Vagina (tissue), 2 donors: Measurements from ENCODE around the gene CD4. TPM values are rescaled to one million over a fixed set of nuclear protein-coding genes. Genes with fewer than 3 reads are reported as not detected.
A peak's percentile ranks its signal among the peaks of the same experiment; 100 is the strongest.

Source experiments
- DNase-seq, 2 donors: peaks; one replicate each; pipeline ENCODE4 v3.0.0-alpha.2; 2017; ENCODE audit errors: extremely low spot score in 2 of 2
- H3K27ac ChIP-seq: fragments of 200-600 bp; sonication (generic); one replicate; pipeline ENCODE4 v1.5.1; 2019
- H3K27me3 ChIP-seq: fragments of 200-600 bp; sonication (generic); one replicate; pipeline ENCODE4 v1.5.1; 2019
- H3K36me3 ChIP-seq, 2 donors: fragments of 200-600 bp; sonication (generic); one replicate each; pipeline ENCODE4 v1.5.1; 2017 to 2019
- H3K4me1 ChIP-seq: fragments of 200-600 bp; sonication (generic); one replicate; pipeline ENCODE4 v1.5.1; 2019
- H3K4me3 ChIP-seq, 2 donors: fragments of 200-600 bp; sonication (generic); 1 replicate in 1 of 2; 2 replicates in 1 of 2; pipeline ENCODE4 v1.5.1; 2016 to 2019
- H3K9me3 ChIP-seq: fragments of 200-600 bp; sonication (generic); one replicate; pipeline ENCODE4 v1.5.1; 2019
- POLR2A ChIP-seq, 2 donors: fragments of 450-650 bp; IDR thresholded peaks; one replicate each; pipeline ENCODE4 v1.6.1; 2017; ENCODE audit warnings: antibody characterized with exemption in 2 of 2, mild to moderate bottlenecking in 2 of 2, moderate library complexity in 2 of 2
- POLR2AphosphoS5 ChIP-seq, 2 donors: sonication (generic); formaldehyde crosslinking; IDR thresholded peaks; one replicate each; pipeline ENCODE4 v1.9.0; 2017; ENCODE audit warnings: antibody characterized with exemption in 2 of 2, mild to moderate bottlenecking in 2 of 2, low read depth in 1 of 2; ENCODE audit not compliant: insufficient read depth in 1 of 2
- intact Hi-C: fragments of 100-400 bp; cut with DNase I; formaldehyde crosslinking; loops from one replicate; pipeline ENCODE4 v1.15.1; 2023
- total RNA-seq: library from RNA; depleted of rRNA; stranded (reverse); fragments of >200 nt; gene quantifications from one replicate; pipeline ENCODE4 v1.2.3, GENCODE V29; 2016
- TF ChIP-seq, protein P1 (sequence below), 3 experiments: fragments of 450-650 bp in 2 of 3; fragments of 200-600 bp in 1 of 3; sonication (generic) in 1 of 3; IDR thresholded peaks; one replicate each; pipeline ENCODE4 v1.5.1; 2017 to 2019; ENCODE audit warnings: antibody characterized with exemption in 3 of 3, mild to moderate bottlenecking in 2 of 3, moderate library complexity in 2 of 3

Gene CD4
- total RNA-seq, 1 donor from 2014 or later: 14.2 TPM

DNA sequence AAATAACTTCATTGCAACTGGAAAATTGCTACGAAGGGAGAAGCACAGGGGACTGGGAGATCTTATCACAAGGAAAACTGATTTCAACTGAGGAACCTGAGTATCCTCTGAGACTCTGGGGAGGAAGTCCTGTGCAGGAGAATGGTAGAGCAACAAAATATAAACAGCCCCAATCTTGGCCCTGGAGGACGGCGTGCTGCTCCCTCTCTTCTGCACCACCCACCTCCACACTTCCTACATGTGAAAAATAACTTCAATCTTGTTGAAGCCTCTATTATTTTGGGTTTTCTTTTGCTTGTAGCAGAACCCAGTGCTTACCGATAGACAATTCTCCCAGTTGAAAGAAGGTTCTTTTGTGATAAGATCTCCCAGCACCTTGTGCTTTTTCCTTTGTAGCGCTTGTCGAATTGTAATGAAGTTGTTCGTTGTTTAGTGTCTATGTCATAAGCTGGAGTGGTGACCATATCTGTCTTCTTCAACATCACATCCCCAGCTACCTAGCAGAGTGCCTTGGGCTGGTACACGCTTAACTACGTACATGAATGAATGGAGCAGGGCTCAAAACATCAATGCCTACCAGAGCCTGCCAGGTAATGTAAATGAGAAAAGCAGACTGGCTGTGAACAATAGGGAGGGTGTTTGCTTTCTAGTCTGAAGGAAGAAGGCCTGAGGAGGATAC, 2.8 kb upstream of the CD4 start:
- H3K27me3 ChIP-seq: no peaks in the 10 kb centered on the region
- DNase-seq: no peak
- H3K4me1 ChIP-seq: no peaks in the 10 kb centered on the region
- H3K4me3 ChIP-seq: no peak overlapping the region
- TF ChIP-seq POLR2A (IDR thresholded peaks at IDR 0.05) (no peak), POLR2AphosphoS5 (IDR thresholded peaks at IDR 0.05; ENCODE audit: insufficient read depth in 1 of 2, low read depth in 1 of 2) (no peak)
- TF ChIP-seq, protein P1, sequence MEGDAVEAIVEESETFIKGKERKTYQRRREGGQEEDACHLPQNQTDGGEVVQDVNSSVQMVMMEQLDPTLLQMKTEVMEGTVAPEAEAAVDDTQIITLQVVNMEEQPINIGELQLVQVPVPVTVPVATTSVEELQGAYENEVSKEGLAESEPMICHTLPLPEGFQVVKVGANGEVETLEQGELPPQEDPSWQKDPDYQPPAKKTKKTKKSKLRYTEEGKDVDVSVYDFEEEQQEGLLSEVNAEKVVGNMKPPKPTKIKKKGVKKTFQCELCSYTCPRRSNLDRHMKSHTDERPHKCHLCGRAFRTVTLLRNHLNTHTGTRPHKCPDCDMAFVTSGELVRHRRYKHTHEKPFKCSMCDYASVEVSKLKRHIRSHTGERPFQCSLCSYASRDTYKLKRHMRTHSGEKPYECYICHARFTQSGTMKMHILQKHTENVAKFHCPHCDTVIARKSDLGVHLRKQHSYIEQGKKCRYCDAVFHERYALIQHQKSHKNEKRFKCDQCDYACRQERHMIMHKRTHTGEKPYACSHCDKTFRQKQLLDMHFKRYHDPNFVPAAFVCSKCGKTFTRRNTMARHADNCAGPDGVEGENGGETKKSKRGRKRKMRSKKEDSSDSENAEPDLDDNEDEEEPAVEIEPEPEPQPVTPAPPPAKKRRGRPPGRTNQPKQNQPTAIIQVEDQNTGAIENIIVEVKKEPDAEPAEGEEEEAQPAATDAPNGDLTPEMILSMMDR (IDR thresholded peaks at IDR 0.05): no peak
- no peak overlapping the region for H3K27ac ChIP-seq
- H3K9me3 ChIP-seq: no peaks in the 10 kb centered on the region
- no peaks in the 10 kb centered on the region for H3K36me3 ChIP-seq
- intact Hi-C loops: no loop called here

DNA sequence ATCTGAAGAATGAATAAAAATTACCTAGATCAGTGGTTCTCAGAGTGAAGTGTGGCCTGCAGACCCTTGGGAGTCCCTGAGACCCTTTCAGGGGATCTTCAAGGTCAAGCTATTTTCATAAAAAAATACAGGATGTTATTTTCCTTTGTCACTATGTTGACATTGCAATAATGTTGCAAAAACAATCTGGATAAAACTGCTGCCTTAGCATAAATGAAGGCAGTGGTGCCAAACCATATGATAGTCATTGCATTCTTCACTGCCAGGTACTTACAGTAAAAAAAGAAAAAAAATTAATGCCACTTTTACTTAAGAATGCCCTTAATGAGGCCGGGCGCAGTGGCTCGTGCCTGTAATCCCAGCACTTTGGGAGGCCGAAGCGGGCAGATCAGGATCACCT, 2.0 kb upstream of the CD4 start:
- no peak for DNase-seq
- no peak for TF ChIP-seq POLR2A (IDR thresholded peaks at IDR 0.05)
- no peak for TF ChIP-seq POLR2AphosphoS5 (IDR thresholded peaks at IDR 0.05; ENCODE audit: insufficient read depth in 1 of 2, low read depth in 1 of 2)
- TF ChIP-seq, protein P1 (IDR thresholded peaks at IDR 0.05): no peak
- intact Hi-C loops: no loop called here

DNA sequence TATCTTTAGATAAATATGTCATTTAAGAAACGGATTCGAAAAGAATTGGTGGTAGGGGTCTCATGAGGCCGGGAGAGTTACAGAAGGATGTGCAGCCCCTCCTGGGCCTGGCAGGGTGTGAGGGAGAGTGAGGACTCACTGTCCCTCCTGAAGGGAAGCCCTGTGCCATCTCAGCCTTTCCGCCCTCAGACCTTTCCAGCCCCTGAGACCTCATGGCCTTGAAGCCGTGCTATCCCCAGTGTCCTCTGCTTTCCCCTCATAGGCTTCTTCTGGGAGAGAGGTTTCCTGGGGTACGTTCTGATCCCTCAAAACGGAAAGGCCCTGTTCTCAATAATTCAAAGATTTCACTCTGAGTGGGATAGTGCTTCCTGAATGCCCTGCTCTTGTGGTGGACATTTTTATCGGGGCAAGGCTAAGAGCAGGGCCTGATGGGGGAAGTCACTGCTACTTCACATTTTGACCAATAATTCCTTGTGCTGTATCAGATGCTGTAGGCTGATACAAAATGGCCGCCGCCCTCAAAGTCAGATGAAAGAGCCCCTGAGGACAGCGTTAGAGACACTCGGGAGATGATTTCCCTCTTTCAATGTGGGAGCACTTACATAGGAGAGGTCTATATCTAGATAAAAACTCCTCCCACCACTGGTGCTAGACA, 1.3 kb downstream of the CD4 start:
- no peak overlapping the region for H3K27ac ChIP-seq
- H3K4me3 ChIP-seq: no peak overlapping the region
- intact Hi-C loops: no loop called here
- TF ChIP-seq, protein P1 (IDR thresholded peaks at IDR 0.05): no peak
- no peak for TF ChIP-seq POLR2A (IDR thresholded peaks at IDR 0.05)
- no peak for TF ChIP-seq POLR2AphosphoS5 (IDR thresholded peaks at IDR 0.05; ENCODE audit: insufficient read depth in 1 of 2, low read depth in 1 of 2)
- no peaks in the 10 kb centered on the region for H3K27me3 ChIP-seq
- H3K36me3 ChIP-seq: no peaks in the 10 kb centered on the region
- no peaks in the 10 kb centered on the region for H3K9me3 ChIP-seq
- DNase-seq: no peak
- H3K4me1 ChIP-seq: peaks cover 10% of the 10 kb centered on the region

More for the DNA sequence above, 2.0 kb upstream of the CD4 start:
- Histone ChIP-seq H3K27me3 (no peaks in the 10 kb centered on the region), H3K27ac (no peak overlapping the region), H3K4me3 (no peak overlapping the region), H3K9me3 (no peaks in the 10 kb centered on the region), H3K4me1 (peaks cover 1% of the 10 kb centered on the region), H3K36me3 (no peaks in the 10 kb centered on the region)

DNA sequence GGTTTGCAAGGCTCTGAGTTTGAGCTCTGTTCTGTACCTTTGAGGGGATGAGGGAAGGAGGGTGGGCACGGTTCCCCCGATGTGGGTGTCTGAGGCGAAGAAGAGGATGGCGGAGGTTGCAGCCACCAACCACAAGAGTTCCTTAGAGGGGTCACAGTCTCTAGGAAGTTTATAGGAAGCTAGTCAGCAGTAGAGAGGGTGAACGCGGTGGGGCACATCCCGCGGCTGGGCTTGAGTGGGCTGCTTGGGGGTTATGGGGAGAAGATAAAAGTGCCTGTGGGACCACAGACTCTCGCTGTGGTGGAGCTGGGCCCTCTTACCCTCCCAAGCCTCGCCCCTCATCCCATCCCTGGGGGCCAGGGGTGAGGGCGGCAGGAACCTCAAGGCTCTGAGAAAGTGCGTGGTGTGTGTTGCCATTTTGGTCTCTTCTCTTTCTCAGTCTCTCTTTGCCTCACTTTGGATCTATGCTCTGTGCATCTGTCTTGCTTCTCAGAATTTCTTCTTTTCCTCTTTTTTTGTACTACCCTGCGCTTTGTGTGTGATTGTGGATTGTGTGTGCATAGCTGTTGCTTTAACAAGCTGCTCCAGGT, 2.7 kb downstream of the CD4 start:
- H3K4me1 ChIP-seq: peaks cover 10% of the 10 kb centered on the region
- no peaks in the 10 kb centered on the region for H3K27me3 ChIP-seq
- TF ChIP-seq POLR2AphosphoS5 (IDR thresholded peaks at IDR 0.05; ENCODE audit: insufficient read depth in 1 of 2, low read depth in 1 of 2) (no peak), POLR2A (IDR thresholded peaks at IDR 0.05) (no peak)
- TF ChIP-seq, protein P1 (IDR thresholded peaks at IDR 0.05): no peak
- H3K36me3 ChIP-seq: no peaks in the 10 kb centered on the region
- no peak overlapping the region for H3K27ac ChIP-seq
- DNase-seq: no peak
- H3K9me3 ChIP-seq: no peaks in the 10 kb centered on the region
- peak overlapping the region; percentile 13 to 18 for H3K4me3 ChIP-seq
- intact Hi-C loops: no loop called here
